K562 (cell line): ENCODE data around the gene PPP1R13L. TPM values are rescaled to one million over a fixed set of nuclear protein-coding genes. Genes with fewer than 3 reads are reported as not detected.

ENCODE experiments used
- FOSL1 ChIP-seq: fragments of 200-800 bp; sonication (Bioruptor generic); conservative IDR thresholded peaks from 2 replicates; pipeline ENCODE4 v1.6.1; 2016; ENCODE audit warnings: missing genetic modification characterization, missing compliant biosample characterization
- KLF13 ChIP-seq: fragments of 450-650 bp; IDR thresholded peaks from 2 replicates; pipeline ENCODE4 v1.6.1; 2016; ENCODE audit warnings: missing genetic modification characterization, low read depth, mild to moderate bottlenecking, missing compliant biosample characterization, moderate library complexity, borderline replicate concordance
- MEF2D ChIP-seq: conservative IDR thresholded peaks from 2 replicates; pipeline ENCODE4 v1.6.1; 2016; ENCODE audit warnings: low read depth, missing genetic modification characterization, missing compliant biosample characterization
- NONO ChIP-seq, 2 experiments: fragments of 200-400 bp in 1 of 2; fragments of 450-650 bp in 1 of 2; formaldehyde crosslinking in 1 of 2; IDR thresholded peaks; 2 replicates each; pipeline ENCODE4 v1.6.1; 2017; ENCODE audit warnings: low read depth in 2 of 2, mild to moderate bottlenecking in 2 of 2, moderate library complexity in 2 of 2, low read length in 1 of 2
- NR2C2 ChIP-seq, 2 experiments: fragments of 200-800 bp in 1 of 2; sonication (Bioruptor generic) in 1 of 2; sonication (generic) in 1 of 2; formaldehyde crosslinking in 1 of 2; IDR thresholded peaks; 2 replicates each; pipeline versions ENCODE4 v1.6.1 to v1.8.0; 2016 to 2022; ENCODE audit warnings: mild to moderate bottlenecking in 1 of 2, missing compliant biosample characterization in 1 of 2, missing genetic modification characterization in 1 of 2, missing genetic modification reagents in 1 of 2
- PHF21A ChIP-seq: fragments of 450-650 bp; IDR thresholded peaks from 2 replicates; pipeline ENCODE4 v1.6.1; 2017; ENCODE audit warnings: low read depth, borderline replicate concordance
- PRPF4 ChIP-seq: fragments of 200-400 bp; formaldehyde crosslinking; IDR thresholded peaks from one replicate; pipeline ENCODE4 v1.6.1; 2017; ENCODE audit warnings: low read length, low read depth, mild to moderate bottlenecking; ENCODE audit not compliant: insufficient read depth, poor library complexity, severe bottlenecking
- RBM25 ChIP-seq: fragments of 200-400 bp; formaldehyde crosslinking; IDR thresholded peaks from 2 replicates; pipeline ENCODE4 v1.6.1; 2018; ENCODE audit warnings: low read length, low read depth, moderate library complexity; ENCODE audit not compliant: severe bottlenecking
- RBM39 ChIP-seq: fragments of 200-400 bp; formaldehyde crosslinking; optimal IDR thresholded peaks from 2 replicates; pipeline ENCODE3; 2018; ENCODE audit warnings: low read depth, low read length
- SMAD2 ChIP-seq: fragments of 150-350 bp; IDR thresholded peaks from 2 replicates; pipeline ENCODE4 v1.6.1; 2014; ENCODE audit warnings: low read depth, mild to moderate bottlenecking, low read length
- SMARCE1 ChIP-seq: fragments of 450-650 bp; IDR thresholded peaks from 2 replicates; pipeline ENCODE4 v1.7.1; 2016; ENCODE audit warnings: mild to moderate bottlenecking
- TEAD4 ChIP-seq, 2 experiments: sonication (generic) in 1 of 2; formaldehyde crosslinking in 1 of 2; IDR thresholded peaks; 2 replicates each; pipeline versions ENCODE4 v1.6.1 to v1.8.0; 2012 to 2022; ENCODE audit warnings: borderline replicate concordance in 1 of 2, inconsistent platforms in 1 of 2, low read length in 1 of 2, mild to moderate bottlenecking in 1 of 2, missing genetic modification reagents in 1 of 2
- ZNF143 ChIP-seq: sonication (generic); formaldehyde crosslinking; IDR thresholded peaks from 2 replicates; pipeline ENCODE4 v1.9.0; 2022; ENCODE audit warnings: mild to moderate bottlenecking, missing genetic modification reagents
- ZNF764 ChIP-seq: fragments of 250-450 bp; sonication (Bioruptor Pico); IDR thresholded peaks from 2 replicates; pipeline ENCODE4 v1.4.0; 2020; ENCODE audit warnings: low read depth, mild to moderate bottlenecking, moderate library complexity
- polyA plus RNA-seq, 8 experiments: library from polyadenylated mRNA; depleted of rRNA in 4 of 8; stranded (reverse) in 5 of 8; unstranded in 3 of 8; fragments of >200 nt; fragmentation: Nextera tagmentation in 2 of 8; fragmentation: Illumina TruSeq in 1 of 8; extraction: Ambion mirVana in 2 of 8; extraction: Trizol in 1 of 8; gene quantifications; 2 replicates each; pipeline versions ENCODE4 v1.2.1 to v1.2.3, GENCODE V29; 2011 to 2014; ENCODE audit warnings: inconsistent platforms in 1 of 8, missing spikeins in 1 of 8
- total RNA-seq, 7 experiments: library from RNA; depleted of rRNA in 6 of 7; stranded (reverse); fragments of >200 nt in 6 of 7; fragmentation: Illumina TruSeq in 2 of 7; extraction: Trizol in 2 of 7; gene quantifications; 2 replicates each; pipeline versions ENCODE4 v1.2.1 to v1.2.3, GENCODE V29; 2011 to 2021; ENCODE audit warnings: low replicate concordance in 1 of 7
- TF ChIP-seq, protein P1 (sequence below): fragments of 450-650 bp; IDR thresholded peaks from 2 replicates; pipeline ENCODE4 v1.6.1; 2016; ENCODE audit warnings: borderline replicate concordance

The PPP1R13L gene
- total and polyA plus RNA-seq, 9 of the 15 experiments (the other 6 are each of a cell fraction or from before 2014, with no cell fraction given), result 0.32 to 6.7 (median 2.0) TPM

DNA sequence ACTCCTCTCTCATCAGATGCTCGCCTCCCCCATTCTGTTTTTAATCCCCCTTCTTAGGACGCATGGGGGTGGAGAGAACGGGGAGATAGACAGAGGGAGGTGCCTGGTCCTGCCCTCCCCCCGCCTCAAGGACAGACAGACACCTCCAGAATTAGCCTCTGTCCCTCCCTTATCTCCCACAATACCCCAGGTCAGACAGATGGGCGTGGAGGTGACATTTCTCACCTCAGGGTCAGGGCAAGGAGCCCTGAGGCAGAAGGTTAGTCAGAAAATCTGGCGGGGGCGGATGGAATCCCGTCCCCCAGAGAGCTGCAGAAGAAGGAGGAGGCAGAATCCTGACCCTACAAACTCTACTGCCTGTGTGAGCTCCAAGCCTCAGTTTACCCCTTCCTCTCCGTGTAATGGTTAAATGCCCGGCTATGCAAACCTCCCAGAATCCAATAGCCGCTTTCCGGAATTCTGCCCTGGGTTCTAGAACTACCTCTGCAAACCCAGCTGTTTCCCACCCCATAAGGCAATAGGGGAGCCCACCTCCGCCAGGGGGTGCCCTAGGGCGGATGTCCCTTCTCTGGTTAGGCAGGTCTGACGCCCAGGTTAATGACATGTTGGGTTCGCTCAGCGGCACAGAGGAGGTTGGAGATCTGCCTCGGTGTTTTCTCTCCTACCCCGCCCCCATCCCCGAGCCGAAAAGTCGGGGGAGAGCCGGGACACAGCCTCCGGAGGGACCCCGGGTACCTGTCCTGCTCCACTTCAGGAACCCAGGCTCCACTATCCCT is 900 bp downstream of the PPP1R13L start (continued):
- TF ChIP-seq, protein P1, sequence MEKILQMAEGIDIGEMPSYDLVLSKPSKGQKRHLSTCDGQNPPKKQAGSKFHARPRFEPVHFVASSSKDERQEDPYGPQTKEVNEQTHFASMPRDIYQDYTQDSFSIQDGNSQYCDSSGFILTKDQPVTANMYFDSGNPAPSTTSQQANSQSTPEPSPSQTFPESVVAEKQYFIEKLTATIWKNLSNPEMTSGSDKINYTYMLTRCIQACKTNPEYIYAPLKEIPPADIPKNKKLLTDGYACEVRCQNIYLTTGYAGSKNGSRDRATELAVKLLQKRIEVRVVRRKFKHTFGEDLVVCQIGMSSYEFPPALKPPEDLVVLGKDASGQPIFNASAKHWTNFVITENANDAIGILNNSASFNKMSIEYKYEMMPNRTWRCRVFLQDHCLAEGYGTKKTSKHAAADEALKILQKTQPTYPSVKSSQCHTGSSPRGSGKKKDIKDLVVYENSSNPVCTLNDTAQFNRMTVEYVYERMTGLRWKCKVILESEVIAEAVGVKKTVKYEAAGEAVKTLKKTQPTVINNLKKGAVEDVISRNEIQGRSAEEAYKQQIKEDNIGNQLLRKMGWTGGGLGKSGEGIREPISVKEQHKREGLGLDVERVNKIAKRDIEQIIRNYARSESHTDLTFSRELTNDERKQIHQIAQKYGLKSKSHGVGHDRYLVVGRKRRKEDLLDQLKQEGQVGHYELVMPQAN, result peak; percentile 56; the same call in 1 of the 2 replicates
- TF ChIP-seq ZNF143 (CRISPR knock-in tag) (peak; percentile 38; the same call in 1 of the 2 replicates), SMARCE1 (0 out of 2 replicates have a peak, but pooled peaks have one; percentile 18), MEF2D (tag) (0 out of 2 replicates have a peak, but pooled peaks have one; percentile 41), TEAD4 (IDR thresholded peaks at IDR 0.05; ENCODE audit: low read length) (peak; percentile 12; the same call in 1 of the 2 replicates), TEAD4 (CRISPR knock-in tag; IDR thresholded peaks at IDR 0.05; ENCODE audit: borderline replicate concordance) (no peak), SMAD2 (no peak), RBM25 (no peak), FOSL1 (0 out of 2 replicates have a peak, but pooled peaks have one; percentile 20), PRPF4 (no peak), PHF21A (peak; percentile 47; the same call in 1 of the 2 replicates), NR2C2 (CRISPR knock-in tag; IDR thresholded peaks at IDR 0.05) (no peak), NR2C2 (tag; IDR thresholded peaks at IDR 0.05) (peak; percentile 64; the same call in 1 of the 2 replicates), RBM39 (peak; percentile 42), KLF13 (tag) (0 out of 2 replicates have a peak, but pooled peaks have one; percentile 32), NONO (IDR thresholded peaks at IDR 0.05; ENCODE audit: low read depth in 2 of 2, low read length in 1 of 2) (no peak), ZNF764 (0 out of 2 replicates have a peak, but pooled peaks have one; percentile 50)
